Fibroblast of lung (primary cell): Measurements from ENCODE around the gene TMEM234. TPM values are rescaled to one million over a fixed set of nuclear protein-coding genes. Genes with fewer than 3 reads are reported as not detected.

Source experiments
- DNase-seq, 2 donors: peaks; one replicate each; pipeline versions ENCODE4 v3.0.0 to v3.0.0-alpha.2; 2010; ENCODE audit warnings: low read depth in 2 of 2
- H2AFZ ChIP-seq: 2 replicates; pipeline ENCODE4 v1.5.1; 2012; ENCODE audit warnings: low read length, control low read depth, inconsistent platforms
- H3K27ac ChIP-seq: 2 replicates; pipeline ENCODE4 v1.5.1; 2011; ENCODE audit warnings: low read length, control low read depth; ENCODE audit not compliant: insufficient read depth
- H3K27me3 ChIP-seq: 2 replicates; pipeline ENCODE4 v1.5.1; 2011; ENCODE audit warnings: mild to moderate bottlenecking, low read length; ENCODE audit not compliant: control insufficient read depth, insufficient read depth
- H3K36me3 ChIP-seq: 2 replicates; pipeline ENCODE4 v1.5.1; 2011; ENCODE audit warnings: low read length; ENCODE audit not compliant: control insufficient read depth, insufficient read depth
- H3K4me1 ChIP-seq: 2 replicates; pipeline ENCODE4 v1.5.1; 2011; ENCODE audit warnings: low read length; ENCODE audit not compliant: control insufficient read depth, insufficient read depth; ENCODE audit errors: extremely low read depth
- H3K4me2 ChIP-seq: 2 replicates; pipeline ENCODE4 v1.5.1; 2011; ENCODE audit warnings: low read length, control low read depth; ENCODE audit not compliant: insufficient read depth; ENCODE audit errors: extremely low read depth
- H3K4me3 ChIP-seq, 4 experiments: fragments of 200-600 bp in 1 of 4; sonication (generic) in 1 of 4; replicated peaks in 1 of 4; 2 replicates each; pipeline ENCODE4 v1.5.1; 2011 to 2016; ENCODE audit warnings: low read length in 4 of 4, low read depth in 3 of 4, mild to moderate bottlenecking in 3 of 4, control low read depth in 2 of 4, inconsistent platforms in 1 of 4, mixed read lengths in 1 of 4; ENCODE audit not compliant: insufficient read depth in 1 of 4; ENCODE audit errors: control extremely low read depth in 1 of 4
- H3K79me2 ChIP-seq: 2 replicates; pipeline ENCODE4 v1.5.1; 2012; ENCODE audit warnings: mild to moderate bottlenecking, low read length, inconsistent platforms; ENCODE audit not compliant: control insufficient read depth, insufficient read depth
- H3K9ac ChIP-seq: 2 replicates; pipeline ENCODE4 v1.5.1; 2011; ENCODE audit warnings: mild to moderate bottlenecking, low read length, control low read depth; ENCODE audit not compliant: insufficient read depth
- H3K9me3 ChIP-seq: 2 replicates; pipeline ENCODE4 v1.5.1; 2012; ENCODE audit warnings: low read depth, low read length; ENCODE audit not compliant: control insufficient read depth, insufficient read depth
- H4K20me1 ChIP-seq: 2 replicates; pipeline ENCODE4 v1.5.1; 2011; ENCODE audit warnings: low read length; ENCODE audit not compliant: control insufficient read depth, insufficient read depth; ENCODE audit errors: extremely low read depth
- CTCF ChIP-seq, 2 donors: IDR thresholded peaks in 1 of 2; conservative IDR thresholded peaks in 1 of 2; 1 replicate in 1 of 2; 2 replicates in 1 of 2; pipeline ENCODE4 v1.5.1; 2011 to 2012; ENCODE audit warnings: low read length in 2 of 2, control low read depth in 1 of 2, inconsistent platforms in 1 of 2, low read depth in 1 of 2, mild to moderate bottlenecking in 1 of 2
- EZH2 ChIP-seq: IDR thresholded peaks from 2 replicates; pipeline ENCODE4 v1.5.1; 2012; ENCODE audit warnings: low read length, control low read depth, mild to moderate bottlenecking; ENCODE audit errors: missing control alignments
- polyA plus RNA-seq, 2 donors: library from polyadenylated mRNA; depleted of rRNA in 1 of 2; stranded (reverse) in 1 of 2; unstranded in 1 of 2; fragments of >200 nt; gene quantifications; 2 replicates each; pipeline ENCODE4 v1.2.1, GENCODE V29; 2011 to 2012; ENCODE audit warnings: missing spikeins in 1 of 2
- total RNA-seq: library from RNA; depleted of rRNA; stranded (reverse); fragments of >200 nt; gene quantifications from 2 replicates; pipeline ENCODE4 v1.2.1, GENCODE V29; 2014

TMEM234 gene
- total and polyA plus RNA-seq, 2 donors (not counting 1 experiment from before 2014, with no cell fraction given) = 15.8 to 17.5 TPM

DNA sequence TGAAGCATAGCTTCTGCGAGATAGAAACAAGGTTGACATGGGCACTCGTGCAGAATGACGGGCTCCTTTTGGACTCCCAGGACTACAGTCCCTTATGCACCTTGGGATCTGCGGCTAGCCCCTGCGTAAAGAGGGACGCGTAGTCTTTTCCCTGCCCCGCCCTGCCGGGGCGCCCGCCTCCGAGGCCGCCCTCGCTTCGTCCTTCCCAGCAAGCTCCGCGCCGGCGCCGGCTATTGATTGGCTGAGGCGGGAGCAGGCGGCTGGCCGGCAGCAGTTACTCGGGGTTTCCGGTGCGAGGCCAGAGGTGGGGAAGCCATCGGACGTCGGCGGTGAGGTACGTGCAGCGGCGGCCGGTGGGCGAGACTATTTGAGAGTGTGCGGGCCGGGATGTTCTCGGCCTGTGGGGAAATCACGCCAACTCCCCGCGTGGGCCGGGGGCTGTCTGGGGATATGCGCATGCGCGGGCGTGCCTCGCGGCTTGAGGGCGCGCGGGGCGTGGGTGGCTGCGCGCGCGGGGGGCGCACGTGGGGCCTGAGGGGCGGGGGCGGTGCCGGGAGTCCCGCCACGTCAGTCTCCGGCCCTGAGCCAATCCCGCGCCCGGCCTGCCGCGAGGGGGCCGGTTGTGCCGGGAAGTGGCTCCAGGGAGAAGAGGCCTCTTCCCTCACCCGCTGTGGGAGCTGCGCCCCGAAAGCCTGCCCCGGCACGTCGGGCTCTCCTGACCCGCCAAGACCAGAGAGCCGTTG lies 42.5 kb downstream of the TMEM234 start, which contains the start of gene TXLNA:
TSS of gene TXLNA (plus strand) at position 233 of the 743 bp plus-strand sequence. CDS start 671 bp downstream, outside the sequence.
- TF ChIP-seq EZH2 (no peak), CTCF (conservative IDR thresholded peaks at IDR 0.05 in 1 of 2, IDR thresholded peaks at IDR 0.05 in 1 of 2; ENCODE audit: low read depth in 1 of 2, low read length in 2 of 2) (no peak)
- H3K4me2 ChIP-seq = peak within 1 kb of the TSS; percentile 99

DNA sequence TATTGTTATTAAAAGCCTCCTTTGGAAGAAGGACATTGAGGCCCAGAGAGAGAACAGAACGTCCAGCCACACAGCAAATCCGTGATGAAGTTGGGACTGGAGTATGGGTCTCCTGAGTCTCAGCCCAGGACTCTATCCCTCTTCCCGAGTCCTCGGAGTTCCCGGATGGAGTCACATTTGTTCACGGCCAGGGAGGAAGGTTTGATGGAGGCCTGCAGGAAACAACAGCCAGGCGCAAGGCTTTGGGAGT lies 43.0 kb downstream of the TMEM234 start:
- Histone ChIP-seq H3K9ac (peak overlapping the region; percentile 68), H3K4me1 (peaks cover 11% of the 10 kb centered on the region)
- DNase-seq = no peak

More for the DNA sequence above, 42.5 kb downstream of the TMEM234 start, which contains the start of gene TXLNA:
- peak within 1 kb of the TSS; percentile 96 for H3K27ac ChIP-seq
- peak within 1 kb of the TSS; percentile 42 to 86 (median 70) for H3K4me3 ChIP-seq
- no peaks in the 10 kb centered on the region for H3K9me3 ChIP-seq
- peak; percentile 92 for DNase-seq
- peak within 1 kb of the TSS; percentile 68 for H3K9ac ChIP-seq
- H3K27me3 ChIP-seq = no peaks in the 10 kb centered on the region
- H4K20me1 ChIP-seq = no peaks in the 10 kb centered on the region
- H2AFZ ChIP-seq = peak within 1 kb of the TSS; percentile 92
- peaks cover 11% of the 10 kb centered on the region for H3K4me1 ChIP-seq
- H3K79me2 ChIP-seq = peaks cover 41% of the 10 kb centered on the region
- H3K36me3 ChIP-seq = peaks cover 12% of the 10 kb centered on the region

More for the DNA sequence above, 43.0 kb downstream of the TMEM234 start:
- TF ChIP-seq CTCF (conservative IDR thresholded peaks at IDR 0.05 in 1 of 2, IDR thresholded peaks at IDR 0.05 in 1 of 2; ENCODE audit: low read depth in 1 of 2, low read length in 2 of 2) (no peak), EZH2 (no peak)
- Histone ChIP-seq H3K36me3 (peaks cover 7% of the 10 kb centered on the region), H3K27ac (peak overlapping the region; percentile 96), H3K9me3 (no peaks in the 10 kb centered on the region), H3K27me3 (no peaks in the 10 kb centered on the region), H3K4me2 (peak overlapping the region; percentile 87), H3K4me3 (peak overlapping the region; percentile 35 to 86 (median 61)), H4K20me1 (no peaks in the 10 kb centered on the region), H2AFZ (peak overlapping the region; percentile 92), H3K79me2 (peaks cover 36% of the 10 kb centered on the region)
